AG09309 (cell line): ENCODE results near the gene LSP1.

ENCODE experiments used
- DNase-seq: peaks from one replicate; pipeline ENCODE4 v3.0.0-alpha.2; 2010; ENCODE audit warnings: low read depth
- H3K4me3 ChIP-seq: 2 replicates; pipeline ENCODE4 v1.5.1; 2011; ENCODE audit warnings: mild to moderate bottlenecking, low read depth, low read length, moderate library complexity; ENCODE audit not compliant: control insufficient read depth
- TF ChIP-seq, protein P1 (sequence below): IDR thresholded peaks from 2 replicates; pipeline ENCODE4 v1.5.1; 2011; ENCODE audit warnings: mild to moderate bottlenecking, low read depth, low read length, inconsistent platforms; ENCODE audit not compliant: insufficient read depth, control insufficient read depth; ENCODE audit errors: missing control alignments

Gene LSP1

DNA sequence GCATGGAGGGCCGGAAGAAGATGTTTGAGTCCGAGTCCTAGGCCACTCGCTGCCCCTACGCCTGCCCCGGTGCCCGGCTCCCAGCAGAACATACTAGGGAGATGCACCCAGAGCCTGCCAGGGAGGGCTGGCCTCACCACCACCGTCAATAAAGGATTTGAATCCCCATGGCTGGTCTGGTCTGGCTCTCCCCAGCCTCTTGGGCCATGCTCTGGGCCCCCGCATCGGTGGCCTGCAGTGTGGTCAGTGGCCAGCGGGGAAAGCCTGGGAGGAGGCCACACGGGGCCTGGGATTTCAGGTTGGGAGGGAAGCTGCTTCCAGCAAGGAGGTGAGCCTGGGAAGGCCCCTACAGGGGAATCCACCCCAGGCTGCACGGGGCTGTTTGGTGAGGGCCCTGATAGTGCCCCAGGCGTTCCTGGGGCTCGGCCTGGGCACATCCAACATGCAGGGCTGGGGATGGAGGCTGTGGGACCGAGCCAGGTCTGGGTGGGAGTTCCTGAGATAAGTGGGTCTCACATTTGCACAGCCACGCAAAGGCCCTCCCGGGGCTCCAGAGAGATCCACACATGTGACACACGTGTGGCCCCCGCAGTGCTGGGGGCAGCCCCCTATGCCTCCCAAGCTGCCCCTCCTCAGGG is 11.3 kb upstream of the LSP1 start:
- DNase-seq = no peak
- no peak overlapping the region for H3K4me3 ChIP-seq
- TF ChIP-seq, protein P1, sequence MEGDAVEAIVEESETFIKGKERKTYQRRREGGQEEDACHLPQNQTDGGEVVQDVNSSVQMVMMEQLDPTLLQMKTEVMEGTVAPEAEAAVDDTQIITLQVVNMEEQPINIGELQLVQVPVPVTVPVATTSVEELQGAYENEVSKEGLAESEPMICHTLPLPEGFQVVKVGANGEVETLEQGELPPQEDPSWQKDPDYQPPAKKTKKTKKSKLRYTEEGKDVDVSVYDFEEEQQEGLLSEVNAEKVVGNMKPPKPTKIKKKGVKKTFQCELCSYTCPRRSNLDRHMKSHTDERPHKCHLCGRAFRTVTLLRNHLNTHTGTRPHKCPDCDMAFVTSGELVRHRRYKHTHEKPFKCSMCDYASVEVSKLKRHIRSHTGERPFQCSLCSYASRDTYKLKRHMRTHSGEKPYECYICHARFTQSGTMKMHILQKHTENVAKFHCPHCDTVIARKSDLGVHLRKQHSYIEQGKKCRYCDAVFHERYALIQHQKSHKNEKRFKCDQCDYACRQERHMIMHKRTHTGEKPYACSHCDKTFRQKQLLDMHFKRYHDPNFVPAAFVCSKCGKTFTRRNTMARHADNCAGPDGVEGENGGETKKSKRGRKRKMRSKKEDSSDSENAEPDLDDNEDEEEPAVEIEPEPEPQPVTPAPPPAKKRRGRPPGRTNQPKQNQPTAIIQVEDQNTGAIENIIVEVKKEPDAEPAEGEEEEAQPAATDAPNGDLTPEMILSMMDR = no peak

DNA sequence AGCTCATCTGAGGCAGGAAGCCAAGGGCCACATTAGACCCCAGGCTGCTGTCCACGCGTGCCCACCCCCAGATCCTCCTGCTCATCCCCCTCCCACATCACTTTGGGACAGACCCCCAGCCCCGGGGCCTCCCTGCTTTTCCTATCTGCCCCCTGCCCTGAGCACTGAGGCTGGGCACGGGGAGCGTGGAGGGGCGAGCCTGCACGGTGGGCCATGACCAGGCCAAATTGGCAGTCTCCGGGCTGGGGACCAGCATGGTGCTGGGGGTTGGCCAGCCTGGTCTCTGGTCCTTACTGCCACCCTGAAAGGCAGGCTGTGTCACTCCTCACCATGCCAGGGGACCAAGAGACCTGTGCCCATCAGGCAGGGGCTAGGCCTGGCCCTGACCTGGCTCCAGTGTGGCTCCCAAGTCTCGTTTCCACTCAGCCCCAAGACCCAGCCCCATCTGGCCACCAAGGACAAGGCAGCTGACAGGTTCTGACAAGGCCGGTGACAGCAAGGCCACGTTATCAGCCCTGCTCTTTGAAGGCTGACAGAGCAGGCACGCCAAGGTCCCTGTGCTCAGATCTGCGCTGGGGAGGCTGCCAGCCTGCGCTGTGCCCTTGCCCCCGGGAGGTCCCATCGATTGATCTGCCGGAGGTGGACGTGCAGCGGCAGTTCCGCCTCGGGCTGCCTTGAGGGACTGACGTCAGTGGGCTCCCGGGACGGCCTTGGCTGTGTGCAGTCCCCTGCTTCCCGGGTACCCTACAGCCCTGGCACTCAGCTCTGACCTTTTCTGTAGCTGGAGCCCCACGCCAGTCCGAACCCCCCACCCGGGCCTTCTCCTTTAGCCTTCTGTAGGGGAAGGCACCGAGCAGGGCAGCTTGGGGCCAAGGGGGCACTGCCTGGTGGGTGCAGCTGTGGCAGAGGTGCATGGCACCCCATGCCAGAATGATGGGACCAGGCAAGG is 10.5 kb upstream of the LSP1 start:
- TF ChIP-seq, protein P1 = no peak
- H3K4me3 ChIP-seq = no peak overlapping the region
- DNase-seq = no peak

DNA sequence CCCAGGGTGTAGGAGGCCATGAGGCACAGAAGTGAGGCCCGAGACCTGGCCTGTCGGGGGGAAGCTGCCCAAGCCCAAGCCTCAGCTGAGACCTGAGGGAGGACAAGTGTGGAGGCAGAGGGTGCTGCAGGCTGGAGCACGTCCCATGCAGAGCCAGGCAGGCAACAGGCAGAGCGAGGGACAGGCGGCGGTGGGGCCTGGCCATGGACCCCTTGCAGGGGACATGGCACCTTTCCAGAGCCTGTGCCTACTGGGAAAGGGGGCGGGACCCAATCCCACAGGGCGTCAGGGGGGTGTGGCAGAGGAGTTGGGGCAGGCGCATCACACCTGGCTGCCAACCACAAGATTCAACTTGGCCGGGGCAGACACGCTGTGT is 9.8 kb upstream of the LSP1 start:
- no peak overlapping the region for H3K4me3 ChIP-seq
- no peak for DNase-seq
- TF ChIP-seq, protein P1 = no peak

DNA sequence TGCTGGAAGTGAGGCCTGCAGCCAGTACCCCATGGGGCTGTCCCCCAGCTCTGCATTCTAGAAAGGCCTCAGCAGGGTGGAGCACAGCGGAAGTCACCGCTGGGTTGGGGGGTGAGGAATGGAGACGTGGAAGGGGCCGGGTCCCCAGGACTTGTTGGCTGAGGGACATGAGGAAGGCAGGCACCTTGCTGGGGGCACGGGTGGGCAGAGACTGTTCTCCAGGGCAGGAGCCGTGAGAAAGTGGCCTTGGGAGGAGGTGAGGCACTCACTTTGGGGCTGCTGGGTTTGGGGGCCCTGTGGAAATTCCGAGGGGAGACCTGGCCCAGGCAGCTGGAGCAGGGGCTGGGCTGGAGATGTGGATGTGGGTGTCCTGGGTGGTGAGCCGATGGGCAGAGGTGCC is 9.1 kb upstream of the LSP1 start:
- TF ChIP-seq, protein P1 = no peak
- no peak overlapping the region for H3K4me3 ChIP-seq
- no peak for DNase-seq

DNA sequence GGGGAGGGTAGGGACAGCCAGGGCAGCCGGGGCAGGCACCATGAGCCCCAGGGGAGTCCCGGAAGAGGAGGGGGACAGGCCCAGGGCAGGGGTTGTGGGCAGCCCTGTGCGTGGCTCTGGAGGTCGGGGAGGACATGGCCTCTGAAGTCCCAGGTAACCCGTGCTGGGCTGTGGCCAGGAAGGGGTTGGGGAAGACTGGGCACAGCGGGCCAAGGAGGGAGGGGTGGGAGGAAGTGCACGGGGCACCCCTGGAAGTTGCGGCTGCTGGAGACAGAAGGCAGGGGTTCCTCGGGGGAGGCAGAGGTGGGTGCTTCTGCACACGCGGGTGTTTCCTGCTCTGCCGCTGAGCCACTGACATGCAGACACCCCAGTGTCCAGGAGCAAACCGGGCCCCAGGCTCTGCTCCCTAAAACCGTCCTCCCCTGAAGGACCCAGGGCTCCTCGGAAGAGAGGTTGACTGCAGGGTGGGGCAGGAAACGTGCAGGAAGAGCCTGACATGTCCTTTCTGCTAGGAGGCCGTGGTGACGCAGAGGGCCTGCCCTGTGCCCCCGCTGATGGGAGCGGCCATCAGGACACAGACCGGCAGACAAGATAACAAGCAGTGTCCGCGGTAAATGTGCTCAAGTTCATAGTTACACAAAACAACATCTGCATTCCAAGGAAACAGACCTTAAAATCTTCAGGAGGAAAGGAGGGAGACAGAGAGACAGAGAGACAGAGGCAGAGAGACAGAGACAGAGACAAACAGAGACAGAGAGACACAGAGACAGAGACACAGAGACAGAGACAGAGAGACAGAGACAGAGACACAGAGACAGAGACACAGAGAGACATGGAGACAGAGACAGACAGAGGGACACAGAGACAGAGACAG is 8.4 kb upstream of the LSP1 start:
- no peak overlapping the region for H3K4me3 ChIP-seq
- TF ChIP-seq, protein P1 = no peak
- DNase-seq = no peak

DNA sequence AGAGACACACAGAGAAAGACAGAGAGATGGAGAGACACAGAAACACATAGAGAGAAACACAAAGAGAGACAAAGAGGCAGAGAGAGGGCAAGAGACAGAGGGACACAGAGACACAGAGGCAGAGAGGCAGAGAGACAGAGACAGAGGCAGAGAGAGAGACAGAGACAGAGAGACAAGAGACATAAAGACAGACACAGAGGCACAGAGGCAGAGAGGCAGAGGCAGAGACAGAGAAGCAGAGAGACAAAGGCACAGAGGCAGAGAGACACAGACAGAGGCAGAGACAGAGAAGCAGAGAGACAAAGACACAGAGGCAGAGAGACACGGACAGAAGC is 7.8 kb upstream of the LSP1 start:
- no peak for DNase-seq
- TF ChIP-seq, protein P1 = no peak
- no peak overlapping the region for H3K4me3 ChIP-seq
